Endothelial cell of umbilical vein (primary cell): ENCODE measurements around the gene RASSF5. TPM values are rescaled to one million over a fixed set of nuclear protein-coding genes. Genes with fewer than 3 reads are reported as not detected.

ENCODE experiments used
- BruUV-seq: library from RNA; stranded (reverse); fragments of 400-500 nt; replicated peaks from 2 replicates; lab custom pipeline; 2021; lab: Mats Ljungman, UMichigan
- CTCF ChIA-PET: fragments of 300-600, 350-600 bp; sonication (Branson Sonifier 250); formaldehyde crosslinking; loops from one replicate; lab custom pipeline; 2021; ENCODE audit warnings: antibody characterized with exemption, inconsistent platforms; lab: Charles Lee
- POLR2A ChIA-PET: fragments of 300-600, 350-600 bp; sonication (Branson Sonifier 250); formaldehyde crosslinking; loops from one replicate; lab custom pipeline; 2021; ENCODE audit warnings: antibody characterized with exemption, inconsistent platforms; lab: Charles Lee
- DNase-seq: peaks from one replicate; pipeline ENCODE4 v3.0.0-alpha.2; 2011; ENCODE audit warnings: low read depth, low spot score
- FAIRE-seq: peaks from 2 replicates; lab custom pipeline; 2011; peaks lifted over from hg19 to GRCh38; lab: Jason Lieb, UNC
- H2AFZ ChIP-seq: 2 replicates; pipeline ENCODE4 v1.6.0; 2012; ENCODE audit warnings: low read depth, low read length, control low read depth, inconsistent platforms
- H3K27ac ChIP-seq: 2 replicates; pipeline ENCODE4 v1.5.1; 2011; ENCODE audit warnings: low read depth, mild to moderate bottlenecking, control low read depth, low read length, moderate library complexity; ENCODE audit not compliant: insufficient read depth
- H3K27me3 ChIP-seq, 2 experiments: 2 replicates each; pipeline versions ENCODE4 v1.6.0 to v1.6.1; 2011; ENCODE audit warnings: low read length in 2 of 2, mixed read lengths in 1 of 2; ENCODE audit not compliant: control insufficient read depth in 2 of 2, insufficient read depth in 2 of 2
- H3K36me3 ChIP-seq, 2 experiments: 2 replicates in 1 of 2; 3 replicates in 1 of 2; pipeline ENCODE4 v1.5.1; 2011; ENCODE audit warnings: low read length in 2 of 2, mild to moderate bottlenecking in 1 of 2, moderate library complexity in 1 of 2; ENCODE audit not compliant: control insufficient read depth in 2 of 2, insufficient read depth in 2 of 2; ENCODE audit errors: extremely low read depth in 1 of 2
- H3K4me1 ChIP-seq: 3 replicates; pipeline ENCODE4 v1.5.1; 2011; ENCODE audit warnings: mild to moderate bottlenecking, low read length; ENCODE audit not compliant: control insufficient read depth, insufficient read depth; ENCODE audit errors: extremely low read depth
- H3K4me2 ChIP-seq: 2 replicates; pipeline ENCODE4 v1.6.1; 2011; ENCODE audit warnings: low read length, control low read depth, mixed read lengths; ENCODE audit not compliant: insufficient read depth
- H3K4me3 ChIP-seq, 3 experiments: fragments of 200-600 bp in 1 of 3; sonication (generic), shearing (Covaris generic) in 1 of 3; replicated peaks in 1 of 3; 2 replicates each; pipeline ENCODE4 v1.5.1; 2011 to 2016; ENCODE audit warnings: control low read depth in 3 of 3, low read length in 3 of 3, mild to moderate bottlenecking in 2 of 3, inconsistent platforms in 1 of 3, low read depth in 1 of 3, moderate library complexity in 1 of 3; ENCODE audit not compliant: insufficient read depth in 1 of 3
- H3K79me2 ChIP-seq: 2 replicates; pipeline ENCODE4 v1.6.0; 2012; ENCODE audit warnings: low read length, inconsistent platforms; ENCODE audit not compliant: control insufficient read depth, insufficient read depth
- H3K9ac ChIP-seq: replicated peaks from 2 replicates; pipeline ENCODE3; 2011; ENCODE audit warnings: low read length, control low read depth; ENCODE audit not compliant: insufficient read depth; ENCODE audit errors: extremely low read depth
- H3K9me1 ChIP-seq: replicated peaks from 3 replicates; pipeline ENCODE4 v1.6.0; 2011; ENCODE audit warnings: mild to moderate bottlenecking, low read length; ENCODE audit not compliant: control insufficient read depth, insufficient read depth; ENCODE audit errors: extremely low read depth
- H3K9me3 ChIP-seq: replicated peaks from 2 replicates; pipeline ENCODE4 v1.5.1; 2012; ENCODE audit warnings: low read length, inconsistent platforms; ENCODE audit not compliant: control insufficient read depth, insufficient read depth
- H4K20me1 ChIP-seq: replicated peaks from 2 replicates; pipeline ENCODE3; 2011; ENCODE audit warnings: mild to moderate bottlenecking, low read length; ENCODE audit not compliant: control insufficient read depth, insufficient read depth; ENCODE audit errors: extremely low read depth
- CTCF ChIP-seq, 2 donors: IDR thresholded peaks; 1 replicate in 1 of 2; 2 replicates in 1 of 2; pipeline ENCODE4 v1.5.1; 2011; ENCODE audit warnings: low read length in 2 of 2, mild to moderate bottlenecking in 2 of 2, moderate library complexity in 2 of 2, control low read depth in 1 of 2, inconsistent platforms in 1 of 2, low read depth in 1 of 2; ENCODE audit not compliant: insufficient read depth in 1 of 2; ENCODE audit errors: extremely low read depth in 1 of 2
- EZH2 ChIP-seq: IDR thresholded peaks from 2 replicates; pipeline ENCODE4 v1.6.1; 2012; ENCODE audit warnings: borderline replicate concordance, low read depth, mild to moderate bottlenecking, moderate library complexity, low read length, inconsistent platforms; ENCODE audit not compliant: severe bottlenecking
- FOS ChIP-seq: IDR thresholded peaks from 2 replicates; pipeline ENCODE4 v1.6.1; 2011; ENCODE audit warnings: mild to moderate bottlenecking, low read length, moderate library complexity, borderline replicate concordance; ENCODE audit not compliant: insufficient read depth
- GATA2 ChIP-seq: IDR thresholded peaks from 2 replicates; pipeline ENCODE4 v1.7.0; 2011; ENCODE audit warnings: low read depth, mild to moderate bottlenecking, moderate library complexity, mixed read lengths, low read length; ENCODE audit not compliant: insufficient read length, insufficient read depth
- JUN ChIP-seq: IDR thresholded peaks from 2 replicates; pipeline ENCODE4 v1.6.1; 2011; ENCODE audit warnings: borderline replicate concordance, low read depth; ENCODE audit not compliant: insufficient read length, insufficient read depth
- MYC ChIP-seq: IDR thresholded peaks from one replicate; pipeline ENCODE4 v1.6.1; 2011; ENCODE audit warnings: mild to moderate bottlenecking, low read depth, low read length
- POLR2A ChIP-seq: IDR thresholded peaks from 2 replicates; pipeline ENCODE4 v1.6.1; 2012; ENCODE audit warnings: low read depth, mild to moderate bottlenecking, control low read depth, low read length
- POLR2AphosphoS5 ChIP-seq: IDR thresholded peaks from 2 replicates; pipeline ENCODE4 v1.6.1; 2012; ENCODE audit warnings: low read depth, mild to moderate bottlenecking, control low read depth, low read length, moderate library complexity; ENCODE audit not compliant: insufficient read depth
- dilution Hi-C: fragments of 300-500 bp; cut with MboI; formaldehyde crosslinking; loops from one replicate; pipeline ENCODE4 v1.15.0; 2019; ENCODE audit warnings: low sequenced_read_pairs; ENCODE audit not compliant: extremely low pct_ligation_motif_present
- intact Hi-C: fragments of 100-400 bp; cut with micrococcal nuclease; formaldehyde crosslinking; loops from one replicate; pipeline ENCODE4 v1.10.0; 2022
- polyA plus RNA-seq, 4 experiments: library from polyadenylated mRNA; depleted of rRNA in 3 of 4; stranded (reverse) in 3 of 4; unstranded in 1 of 4; fragments of >200 nt; gene quantifications; 2 replicates each; pipeline versions ENCODE4 v1.2.1 to v1.2.3, GENCODE V29; 2011 to 2012; ENCODE audit warnings: missing spikeins in 1 of 4
- total RNA-seq: library from RNA; stranded (reverse); gene quantifications from 2 replicates; pipeline ENCODE4 v1.2.3, GENCODE V29; 2021
- TF ChIP-seq, protein P1 (sequence below): IDR thresholded peaks from 2 replicates; pipeline ENCODE4 v1.6.1; 2011; ENCODE audit not compliant: insufficient read depth, insufficient read length

The RASSF5 gene
- total and polyA plus RNA-seq, 2 donors (not counting 3 experiments of a cell fraction or from before 2014, with no cell fraction given): 0.23 to 0.60 TPM

GRCh38 chr1:206524739-206525364 is 17.5 kb downstream of the RASSF5 start:
- Histone ChIP-seq H3K4me3 (no peak overlapping the region), H3K4me2 (no peak overlapping the region), H3K9me1 (no peaks in the 10 kb centered on the region), H3K9ac (no peak overlapping the region), H2AFZ (no peak overlapping the region), H3K36me3 (no peaks in the 10 kb centered on the region), H3K79me2 (no peaks in the 10 kb centered on the region), H4K20me1 (no peaks in the 10 kb centered on the region), H3K27me3 (peaks cover 0 to 8% of the 10 kb centered on the region in 2 experiments), H3K9me3 (no peaks in the 10 kb centered on the region), H3K4me1 (no peaks in the 10 kb centered on the region), H3K27ac (no peak overlapping the region)
- DNase-seq: no peak
- dilution Hi-C loops (no loop called here), intact Hi-C loops (loop anchor here (1.0 kb wide), 1 partner anchor 22 kb away; no protein-coding TSS in a partner anchor)
- ChIA-PET CTCF (interaction anchor here (0.8 to 1.1 kb wide), 4 partner anchors 16 to 45 kb away, joined by 3 to 6 read pairs (median 4); no protein-coding TSS in a partner anchor), POLR2A (no interaction called here)
- no TSS peak for BruUV-seq
- TF ChIP-seq POLR2AphosphoS5: no peak
- no peak for TF ChIP-seq CTCF (IDR thresholded peaks at IDR 0.05; ENCODE audit: extremely low read depth in 1 of 2, insufficient read depth in 1 of 2, low read depth in 1 of 2, low read length in 2 of 2)
- no peak for TF ChIP-seq GATA2
- TF ChIP-seq EZH2: no peak
- TF ChIP-seq MYC: no peak
- TF ChIP-seq JUN: no peak
- TF ChIP-seq, protein P1, sequence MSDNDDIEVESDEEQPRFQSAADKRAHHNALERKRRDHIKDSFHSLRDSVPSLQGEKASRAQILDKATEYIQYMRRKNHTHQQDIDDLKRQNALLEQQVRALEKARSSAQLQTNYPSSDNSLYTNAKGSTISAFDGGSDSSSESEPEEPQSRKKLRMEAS: no peak
- no peak for TF ChIP-seq POLR2A
- TF ChIP-seq FOS: no peak
- FAIRE-seq: no peak
